HL-60 (cell line): Measurements from ENCODE around the gene BCL10.

ENCODE experiments used
- DNase-seq, 2 experiments: peaks; one replicate each; pipeline ENCODE4 v3.0.0-alpha.2; 2010 to 2020; ENCODE audit warnings: low read depth in 1 of 2, low spot score in 1 of 2
- H3K27ac ChIP-seq: fragments of 250-450 bp; sonication (Bioruptor Pico); replicated peaks from 2 replicates; pipeline ENCODE4 v1.5.1; 2020; ENCODE audit warnings: mild to moderate bottlenecking, moderate library complexity
- H3K27me3 ChIP-seq: fragments of 250-450 bp; sonication (Bioruptor Pico); 2 replicates; pipeline ENCODE4 v1.5.1; 2021; ENCODE audit warnings: mild to moderate bottlenecking, moderate library complexity; ENCODE audit not compliant: insufficient read depth, poor library complexity, severe bottlenecking
- H3K4me3 ChIP-seq: replicated peaks from 2 replicates; pipeline ENCODE4 v1.5.1; 2011; ENCODE audit warnings: mild to moderate bottlenecking, control low read depth, low read length; ENCODE audit not compliant: insufficient read depth
- REST ChIP-seq: IDR thresholded peaks from 2 replicates; pipeline ENCODE4 v1.6.1; 2012; ENCODE audit warnings: low read depth; ENCODE audit not compliant: insufficient replicate concordance

BCL10 gene

GRCh38 chr1:85216697-85217096 is 59.7 kb downstream of the BCL10 start:
- Histone ChIP-seq H3K4me3 (no peak overlapping the region), H3K27me3 (peaks cover 5% of the 10 kb centered on the region), H3K27ac (no peak overlapping the region)
- DNase-seq = no peak
- TF ChIP-seq REST = no peak
